Left ventricle myocardium superior (tissue), 1 donor: Measurements from ENCODE around the gene GUCY1A2. TPM values are rescaled to one million over a fixed set of nuclear protein-coding genes. Genes with fewer than 3 reads are reported as not detected.

Experiments used
- ATAC-seq: fragments of 200-7000 bp; cut with Tn5 transposase; one replicate; pipeline ENCODE4 v1.9.1; 2020; ENCODE audit warnings: mild to moderate bottlenecking, moderate library complexity
- DNase-seq: peaks from one replicate; pipeline ENCODE4 v3.0.0-alpha.2; 2020
- intact Hi-C: fragments of 100-400 bp; cut with micrococcal nuclease; formaldehyde crosslinking; loops from one replicate; pipeline ENCODE4 v1.11.0; 2022
- total RNA-seq: library from RNA; stranded (reverse); fragmentation: NEBNext Ultra II Directional; extraction: Animal tissue kit (Norgen Biotek cat#: 25700); gene quantifications from one replicate; pipeline ENCODE4 v1.2.1, GENCODE V29; 2021
- donor health status: DM: no; HTN: yes; CAD: no; lungs with severe emphysema.

The GUCY1A2 gene
- total RNA-seq, 1 donor from 2014 or later, result 10.9 TPM

GRCh38 chr11:106702805-106703204 lies 315.5 kb downstream of the GUCY1A2 start:
- ATAC-seq, result no peak
- no peak for DNase-seq
- intact Hi-C loops, result no loop called here

- DNase-seq (no peak), ATAC-seq (no peak)
- intact Hi-C loops, result no loop called here
These were observed 321.2 kb downstream of the GUCY1A2 start for GRCh38 chr11:106697058-106697457.

DNA sequence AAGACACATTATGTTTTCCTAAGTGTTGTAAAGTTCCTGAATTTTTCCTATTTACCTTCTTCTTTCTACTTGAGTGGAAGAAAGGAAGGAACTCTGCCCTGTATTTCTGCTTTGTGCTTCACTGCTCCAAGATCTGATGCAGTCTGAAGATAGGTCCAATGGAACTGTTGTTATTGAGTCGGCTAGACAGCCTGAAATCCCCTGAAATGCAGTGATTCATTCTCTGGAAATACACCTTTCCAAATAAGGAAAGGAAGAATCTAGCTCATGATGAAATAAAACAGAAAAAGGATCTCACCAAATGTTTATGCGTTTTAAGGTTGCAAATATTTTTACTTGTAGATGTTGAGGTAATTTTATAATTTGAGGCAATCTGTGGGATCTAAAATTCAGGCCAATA lies 322.8 kb downstream of the GUCY1A2 start:
- intact Hi-C loops, result no loop called here
- ATAC-seq, result no peak
- no peak for DNase-seq

- ATAC-seq (no peak), DNase-seq (no peak)
- intact Hi-C loops, result no loop called here
These were observed 323.8 kb downstream of the GUCY1A2 start for GRCh38 chr11:106694501-106694900.

DNA sequence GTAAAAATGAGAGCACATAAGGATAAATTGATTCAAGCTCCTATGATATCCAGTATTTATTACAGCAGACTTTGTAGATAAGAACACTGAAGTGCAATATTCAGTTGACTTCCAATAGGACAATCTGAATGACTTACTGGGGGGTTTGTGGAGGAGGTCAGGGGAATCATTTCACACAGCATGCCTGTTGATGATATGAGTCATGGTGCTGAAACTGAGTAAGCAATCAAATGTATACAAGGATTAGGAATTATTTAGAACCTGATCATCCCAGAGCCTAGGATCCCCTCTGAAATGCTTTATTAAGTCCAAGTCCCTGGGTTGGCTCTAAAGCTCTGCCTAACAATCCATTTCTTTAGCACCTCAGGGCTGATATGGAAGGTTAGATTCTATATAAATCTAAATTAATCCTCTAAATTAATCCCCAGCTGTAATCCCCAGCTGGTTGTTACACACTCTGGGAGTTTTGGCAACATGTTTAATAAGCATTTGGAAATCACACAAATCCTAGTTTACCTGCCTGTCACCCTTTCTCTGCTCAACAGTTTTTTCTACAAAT lies 326.4 kb downstream of the GUCY1A2 start:
- intact Hi-C loops, result no loop called here
- ATAC-seq, result no peak
- DNase-seq, result no peak

GRCh38 chr11:106690923-106691322 lies 327.4 kb downstream of the GUCY1A2 start:
- no peak for DNase-seq
- intact Hi-C loops, result no loop called here
- ATAC-seq, result no peak

DNA sequence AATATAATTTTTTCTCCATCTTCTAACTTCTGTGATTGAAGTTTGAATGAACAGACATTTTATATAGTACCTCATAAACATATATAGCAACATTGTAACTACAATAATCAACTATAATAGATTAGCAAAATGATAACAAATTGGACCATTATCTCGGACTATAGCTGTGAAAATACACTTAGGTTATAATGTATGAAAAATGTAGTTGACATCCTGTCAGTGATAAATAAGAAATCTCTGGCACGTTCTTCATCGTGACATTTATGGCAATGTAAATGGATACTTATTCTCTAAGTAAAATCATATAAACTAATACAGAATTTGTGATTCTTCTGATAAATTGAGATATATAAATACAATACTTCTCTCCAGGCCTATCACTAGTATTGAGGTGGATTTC lies 333.3 kb downstream of the GUCY1A2 start:
- ATAC-seq, result no peak
- DNase-seq, result no peak
- intact Hi-C loops, result no loop called here

DNA sequence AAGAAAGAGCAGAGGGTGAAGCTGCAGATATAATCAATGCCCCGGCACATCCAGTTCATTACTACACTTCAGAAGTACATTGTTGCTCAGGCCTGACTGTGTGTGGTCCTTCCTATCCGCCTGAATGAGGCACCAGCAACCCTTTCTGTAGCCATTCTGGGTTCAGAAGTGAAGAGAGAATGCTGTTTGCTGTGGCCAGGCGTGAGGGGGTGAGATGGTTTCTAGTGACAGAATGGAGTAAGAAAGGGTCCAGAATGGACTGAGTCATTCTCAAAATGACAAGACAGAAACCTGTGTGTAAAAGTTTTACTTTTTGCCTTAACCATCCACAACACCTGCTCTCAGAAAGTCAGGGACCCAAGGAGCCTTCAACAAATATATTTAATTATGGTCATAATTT lies 334.8 kb downstream of the GUCY1A2 start:
- DNase-seq (no peak), ATAC-seq (no peak)
- intact Hi-C loops, result no loop called here

- no peak for ATAC-seq
- intact Hi-C loops, result no loop called here
- DNase-seq, result no peak
These were observed 336.8 kb downstream of the GUCY1A2 start for GRCh38 chr11:106681435-106681834.

DNA sequence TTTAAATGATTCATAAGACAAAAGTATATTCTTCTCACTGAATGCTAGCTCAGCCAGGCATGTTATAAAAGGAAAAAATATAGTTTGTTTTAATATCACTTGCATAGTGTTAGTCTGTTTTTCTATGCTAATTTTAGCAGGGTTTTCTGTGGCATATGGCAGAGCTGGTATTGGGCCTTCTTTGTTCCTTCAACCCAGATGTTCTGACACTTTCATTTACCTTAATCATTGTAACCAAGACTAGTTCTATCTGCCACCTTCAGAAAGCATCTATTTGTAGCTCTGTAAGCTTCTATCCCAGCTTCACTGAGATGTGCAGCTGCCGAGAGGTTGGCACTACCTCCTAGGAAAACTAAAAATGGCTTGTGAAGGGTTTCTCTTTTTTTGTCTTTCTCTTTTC lies 338.7 kb downstream of the GUCY1A2 start:
- DNase-seq, result no peak
- intact Hi-C loops, result no loop called here
- ATAC-seq, result no peak

DNA sequence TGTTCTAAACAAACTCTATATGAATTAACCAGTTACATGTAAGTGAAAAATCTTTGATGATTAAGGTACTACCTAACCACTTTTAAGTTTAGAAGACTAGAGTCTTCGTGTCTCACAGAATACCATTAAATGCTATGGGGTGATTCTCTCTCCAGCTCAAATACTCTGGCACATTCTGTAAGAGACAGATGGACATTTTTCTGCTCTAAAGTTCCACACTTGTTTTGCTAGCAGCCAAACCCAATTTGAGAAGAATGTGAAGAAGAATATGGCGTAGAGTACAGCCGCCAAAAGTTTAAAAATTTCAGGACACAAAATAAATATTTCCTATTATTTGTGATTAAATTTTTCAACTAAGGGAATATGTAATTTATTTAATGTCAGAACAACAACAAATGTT lies 339.1 kb downstream of the GUCY1A2 start:
- intact Hi-C loops, result no loop called here
- no peak for DNase-seq
- ATAC-seq, result no peak

DNA sequence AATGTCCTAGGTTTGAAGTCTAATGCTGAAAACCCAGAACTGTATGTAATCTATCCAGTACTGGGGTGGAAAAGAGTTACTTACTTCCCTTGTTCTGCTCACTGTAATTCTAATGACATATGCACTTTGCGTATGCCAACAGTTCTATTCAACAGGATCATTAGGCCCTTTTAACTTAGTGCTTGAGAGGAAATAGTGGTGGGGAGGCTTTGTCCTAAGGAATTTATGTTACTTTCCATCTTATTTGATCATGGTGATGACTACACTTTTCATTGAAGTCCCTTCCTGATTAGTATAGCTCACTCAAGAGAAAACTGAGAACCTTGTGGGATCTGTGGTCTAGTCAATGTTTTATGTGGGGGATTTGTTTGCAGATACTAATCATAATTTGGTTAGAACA lies 348.2 kb downstream of the GUCY1A2 start:
- no peak for ATAC-seq
- DNase-seq, result no peak
- intact Hi-C loops, result no loop called here

DNA sequence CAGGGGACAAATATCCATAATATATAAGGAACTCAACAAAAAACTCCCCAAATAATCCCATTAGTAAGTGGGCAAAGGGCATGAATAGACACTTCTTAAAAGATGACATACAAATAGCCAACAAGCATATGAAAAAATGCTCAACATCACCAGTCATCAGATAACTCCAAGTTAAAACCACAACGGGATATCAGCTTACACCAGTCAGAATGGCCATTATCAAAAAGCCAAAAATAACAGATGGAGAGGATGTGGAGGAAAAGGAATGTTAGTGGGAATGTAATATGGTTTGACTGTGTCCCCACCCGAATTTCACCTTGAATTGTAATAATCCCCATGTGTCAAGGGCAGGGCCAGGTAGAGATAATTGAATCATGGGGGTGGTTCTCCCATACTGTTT lies 350.1 kb downstream of the GUCY1A2 start:
- intact Hi-C loops, result no loop called here
- no peak for ATAC-seq
- DNase-seq, result no peak

DNA sequence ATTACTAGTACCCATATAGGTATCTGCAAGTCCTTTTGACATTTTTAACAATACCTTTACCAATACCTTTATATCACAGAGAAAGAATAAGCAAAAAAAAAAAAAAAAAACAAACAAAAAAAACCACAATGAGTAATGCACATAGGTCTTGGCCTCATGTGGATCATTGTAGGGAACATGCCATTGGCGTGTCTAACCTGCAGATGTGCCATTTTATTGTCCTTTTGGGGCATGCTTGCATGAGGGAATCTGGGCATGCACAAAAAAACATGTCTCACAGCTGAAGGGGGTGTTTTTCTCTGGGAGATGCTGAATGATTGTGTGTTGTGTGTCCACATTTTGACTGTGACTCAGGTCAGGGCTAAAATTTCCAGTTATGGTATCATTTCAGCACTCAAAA lies 361.6 kb downstream of the GUCY1A2 start:
- ATAC-seq (no peak), DNase-seq (no peak)
- intact Hi-C loops, result no loop called here

- intact Hi-C loops, result no loop called here
- ATAC-seq, result no peak
These were observed 373.5 kb downstream of the GUCY1A2 start for GRCh38 chr11:106644824-106645223.

DNA sequence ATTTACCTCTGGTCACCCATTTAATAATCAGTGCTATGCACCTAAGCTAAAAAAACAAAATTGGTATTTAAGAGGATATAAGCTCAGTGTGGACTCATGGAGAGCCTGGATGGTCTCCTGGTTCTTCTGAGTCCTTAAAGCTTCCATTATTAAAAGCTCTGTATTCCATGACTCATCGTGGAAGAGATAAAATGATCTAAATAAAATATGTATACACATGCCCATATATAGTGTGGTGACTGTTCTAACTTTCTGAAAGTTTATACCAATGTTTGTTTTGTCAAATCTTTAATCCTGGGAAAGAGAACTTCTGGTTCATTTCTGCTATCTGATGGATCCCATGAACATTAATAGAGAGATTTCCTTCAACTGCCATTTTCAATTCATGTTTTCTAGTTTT lies 375.9 kb downstream of the GUCY1A2 start:
- no peak for DNase-seq
- no peak for ATAC-seq
- intact Hi-C loops, result no loop called here

More at GRCh38 chr11:106644824-106645223, 373.5 kb downstream of the GUCY1A2 start:
- DNase-seq, result no peak

DNA sequence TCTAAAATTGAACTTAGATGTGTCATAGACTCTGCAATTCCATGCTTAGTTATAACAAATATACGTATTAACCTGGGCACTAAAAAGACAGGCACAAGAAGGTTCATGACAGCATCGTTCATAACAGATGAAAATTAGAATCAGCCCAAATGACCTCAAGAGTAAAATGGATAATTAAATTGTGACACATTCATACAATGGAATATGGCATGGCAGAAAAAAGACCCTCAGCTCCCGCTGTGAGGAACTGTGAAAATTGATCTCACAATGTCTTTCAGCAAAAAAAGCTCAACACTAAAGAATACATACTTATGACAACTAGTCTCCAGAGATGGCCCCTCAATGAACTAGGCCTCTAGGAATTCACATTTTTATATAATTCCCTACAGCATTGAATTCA lies 386.0 kb downstream of the GUCY1A2 start:
- intact Hi-C loops, result no loop called here
- DNase-seq, result no peak
- no peak for ATAC-seq

DNA sequence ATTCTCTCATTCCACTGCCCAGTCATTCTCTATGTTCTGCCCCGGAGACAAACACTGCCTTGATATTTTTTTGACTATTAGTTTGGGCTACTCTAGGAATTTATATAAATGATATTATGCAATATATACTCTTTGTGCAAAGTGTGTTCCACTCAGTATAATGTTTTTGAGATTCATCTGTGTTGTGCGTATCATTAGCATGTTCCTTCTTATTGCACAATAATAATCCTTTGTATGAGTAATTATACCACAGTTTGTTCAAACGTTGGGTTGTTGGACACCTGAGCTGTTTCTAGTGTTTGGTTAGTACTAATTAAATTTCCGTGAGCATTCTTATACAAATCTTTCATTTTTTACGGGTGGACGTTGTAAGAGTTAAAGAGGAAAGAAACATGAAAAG lies 390.6 kb downstream of the GUCY1A2 start:
- DNase-seq (no peak), ATAC-seq (no peak)
- intact Hi-C loops, result no loop called here

- intact Hi-C loops, result no loop called here
- ATAC-seq, result no peak
- no peak for DNase-seq
These were observed 392.7 kb downstream of the GUCY1A2 start for GRCh38 chr11:106625566-106625965.

GRCh38 chr11:106624377-106624776 lies 393.9 kb downstream of the GUCY1A2 start:
- DNase-seq (no peak), ATAC-seq (no peak)
- intact Hi-C loops, result no loop called here
